ENCODE data around the gene DGCR8. TPM values are rescaled to one million over a fixed set of nuclear protein-coding genes. Genes with fewer than 3 reads are reported as not detected.

The DGCR8 gene
- total and polyA plus RNA-seq, 2 of the 4 experiments (the other 2 are of a cell fraction) = 16.7 to 25.3 TPM

GRCh38 chr22:20146777-20147176 is 66.7 kb downstream of the DGCR8 start:
- Histone ChIP-seq H3K9me3 (ENCODE audit: control insufficient read depth, insufficient read depth, low read length) (no peaks in the 10 kb centered on the region), H4K5ac (ENCODE audit: low read depth, low read length) (no peak overlapping the region), H3K14ac (replicated peaks; ENCODE audit: low read depth, low read length) (no peak overlapping the region), H2AK5ac (ENCODE audit: low read depth, low read length) (no peak overlapping the region), H3K18ac (ENCODE audit: low read depth, low read length) (no peak overlapping the region), H3K79me1 (ENCODE audit: low read depth in 1 of 2, low read length in 2 of 2) (peaks cover 0 to 18% of the 10 kb centered on the region in 2 experiments; a peak in 2 of 4 replicates), H3K36me3 (ENCODE audit: control insufficient read depth, insufficient read depth, low read length) (peaks cover 13% of the 10 kb centered on the region; the same call in 1 of the 2 replicates), H2BK120ac (ENCODE audit: low read depth, low read length) (no peak overlapping the region), H4K8ac (ENCODE audit: low read depth in 2 of 2, low read length in 2 of 2) (no peak overlapping the region), H3K23ac (ENCODE audit: low read depth, low read length) (no peak overlapping the region), H3K9me1 (ENCODE audit: insufficient read depth, low read length) (peaks cover 8% of the 10 kb centered on the region; the same call in 1 of the 2 replicates), H3K4me3 (ENCODE audit: insufficient read depth, low read depth, low read length) (no peak overlapping the region), H3K27me3 (ENCODE audit: control insufficient read depth, insufficient read depth, low read length) (no peaks in the 10 kb centered on the region), H2BK20ac (ENCODE audit: low read depth, low read length) (no peak overlapping the region), H4K20me1 (ENCODE audit: insufficient read depth, low read length) (peaks cover 8% of the 10 kb centered on the region), H3K4me1 (ENCODE audit: control insufficient read depth, insufficient read depth, low read length) (peaks cover 11% of the 10 kb centered on the region), H3K56ac (ENCODE audit: extremely low read depth, insufficient read depth, low read length) (no peak overlapping the region), H4K91ac (ENCODE audit: insufficient read depth, low read depth, low read length) (no peak overlapping the region), H3K4ac (ENCODE audit: low read depth, low read length) (no peak overlapping the region), H2BK15ac (ENCODE audit: low read depth, low read length) (no peak overlapping the region), H2AK9ac (replicated peaks; ENCODE audit: low read depth, low read length, poor library complexity) (no peak overlapping the region), H2AFZ (replicated peaks; ENCODE audit: low read length, poor library complexity) (no peak overlapping the region), H3K4me2 (ENCODE audit: low read depth, low read length) (no peak overlapping the region), H3K9ac (ENCODE audit: low read depth, low read length) (no peak overlapping the region), H3K27ac (ENCODE audit: insufficient read depth, low read length) (no peak overlapping the region), H2BK5ac (ENCODE audit: low read depth, low read length, poor library complexity, severe bottlenecking) (no peak overlapping the region)
- DNase-seq (no peak), ATAC-seq (ENCODE audit: low read depth) (no peak)
- CTCF ChIA-PET = no interaction called here
- TF ChIP-seq CTCF (conservative IDR thresholded peaks at IDR 0.05; ENCODE audit: low read depth, low read length) (no peak), MAZ (IDR thresholded peaks at IDR 0.05; ENCODE audit: borderline replicate concordance, low read depth, low read length) (no peak), CEBPB (IDR thresholded peaks at IDR 0.05; ENCODE audit: low read depth, low read length) (no peak)
- in situ Hi-C loops (cut with MboI; ENCODE audit: low sequenced_read_pairs) (no loop called here), intact Hi-C loops (cut with micrococcal nuclease) (no loop called here), dilution Hi-C loops (cut with HindIII; ENCODE audit: low sequenced_read_pairs, unreplicated experiment) (no loop called here)
- WGBS, 2 experiments (ENCODE audit: extremely low coverage in 2 of 2, insufficient read length in 1 of 2) = 90% methylated on average over 2 of the region's 22 CpGs; no CpG with 5 or more reads in 1 of the 2 experiments
- POLR2A ChIA-PET (ENCODE audit: unreplicated experiment) = no interaction called here
- BruUV-seq (replicated peaks) = no TSS peak
